Uterus (tissue), 2 donors: Measurements from ENCODE around the gene FER.

Experiments used
- CTCF ChIP-seq, 4 experiments: fragments of 200-600 bp in 2 of 4; fragments of 450-650 bp in 2 of 4; sonication (generic) in 2 of 4; IDR thresholded peaks; one replicate each; pipeline ENCODE4 v1.5.1; 2016 to 2019; ENCODE audit warnings: antibody characterized with exemption in 4 of 4, mild to moderate bottlenecking in 2 of 4, moderate library complexity in 1 of 4
- POLR2A ChIP-seq, 2 donors: fragments of 450-650 bp; IDR thresholded peaks; one replicate each; pipeline ENCODE4 v1.6.1; 2016; ENCODE audit warnings: antibody characterized with exemption in 2 of 2, mild to moderate bottlenecking in 1 of 2, moderate library complexity in 1 of 2

- TF ChIP-seq CTCF (IDR thresholded peaks at IDR 0.05) (no peak), POLR2A (IDR thresholded peaks at IDR 0.05) (no peak)
Measured at GRCh38 chr5:108957333-108957732, 209.6 kb downstream of the FER start.
